ENCODE results near the gene RNF222. TPM values are rescaled to one million over a fixed set of nuclear protein-coding genes. Genes with fewer than 3 reads are reported as not detected.

RNF222 gene
- total RNA-seq, 1 experiment from 2014 or later, result 0.09 TPM

DNA sequence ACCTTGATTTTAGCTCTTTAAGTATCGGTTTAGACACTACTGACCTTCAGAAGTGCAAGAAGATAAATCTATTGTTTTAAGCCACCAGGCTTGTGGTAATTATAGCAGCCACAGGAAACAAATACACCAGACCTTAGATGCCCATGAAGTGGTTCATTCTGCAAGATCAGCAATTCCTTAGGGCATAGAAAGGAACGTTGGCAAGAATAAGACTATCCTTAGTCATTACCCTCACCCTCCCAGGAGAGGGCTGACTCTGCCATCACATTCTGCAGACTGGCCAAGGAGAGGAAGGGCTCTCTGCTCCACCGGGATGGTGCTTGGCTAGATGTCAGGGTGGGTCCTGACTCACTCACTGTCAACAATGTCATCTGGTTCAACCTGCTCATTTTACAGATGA, 23.9 kb upstream of the RNF222 start:
- H4K20me1 ChIP-seq (ENCODE audit: control insufficient read depth, insufficient read depth, insufficient read length), result no peaks in the 10 kb centered on the region
- no peaks in the 10 kb centered on the region for H3K23me2 ChIP-seq (ENCODE audit: insufficient read length, low read depth, low read length, poor library complexity, severe bottlenecking)
- H3K79me1 ChIP-seq (ENCODE audit: insufficient read depth, low read depth, low read length, poor library complexity, severe bottlenecking), result no peaks in the 10 kb centered on the region
- H4K91ac ChIP-seq (ENCODE audit: insufficient read length, low read depth, low read length), result no peak overlapping the region
- no peak overlapping the region for H3K4ac ChIP-seq (ENCODE audit: low read depth, low read length)
- Mint-ChIP-seq H3K27me3 (ENCODE audit: low read depth) (peaks cover 12% of the 10 kb centered on the region), H3K9me3 (no peaks in the 10 kb centered on the region), H3K4me1 (no peaks in the 10 kb centered on the region), H3K4me3 (no peak overlapping the region), H3K27ac (no peak overlapping the region), H3K36me3 (ENCODE audit: insufficient read depth in 1 of 3, low read depth in 3 of 3) (no peaks in the 10 kb centered on the region)
- no CpG with 5 or more reads among the region's 3 CpGs for WGBS (ENCODE audit: extremely low coverage, insufficient read length, low lambda C conversion rate)
- H3K79me2 ChIP-seq (ENCODE audit: insufficient read depth, low read length), result no peaks in the 10 kb centered on the region
- no peak overlapping the region for H2BK120ac ChIP-seq (ENCODE audit: low read depth, low read length, poor library complexity, severe bottlenecking)
- no peak overlapping the region for H2BK15ac ChIP-seq (ENCODE audit: low read depth, low read length)
- H2BK20ac ChIP-seq (ENCODE audit: low read depth, low read length, poor library complexity, severe bottlenecking), result no peak overlapping the region
- H3K9ac ChIP-seq (ENCODE audit: extremely low read depth, insufficient read length, low read length), result no peak overlapping the region
- no peak for DNase-seq
- H3K56ac ChIP-seq (ENCODE audit: insufficient read length, low read depth, low read length), result no peak overlapping the region
- H3K4me2 ChIP-seq (ENCODE audit: insufficient read depth, insufficient read length, low read length), result no peak overlapping the region
- no peak overlapping the region for H2AK5ac ChIP-seq (ENCODE audit: insufficient read length, low read length)
- H3K23ac ChIP-seq (ENCODE audit: insufficient read length, low read depth, low read length), result no peak overlapping the region
- no peak overlapping the region for H2BK12ac ChIP-seq (ENCODE audit: insufficient read length, low read depth, low read length)
- H3K9me3 ChIP-seq (ENCODE audit: control insufficient read depth, low read depth, low read length), result no peaks in the 10 kb centered on the region
- H3T11ph ChIP-seq (ENCODE audit: low read length), result no peak overlapping the region
- H3K27me3 ChIP-seq (ENCODE audit: insufficient read depth, low read length), result no peaks in the 10 kb centered on the region
- H3K14ac ChIP-seq (ENCODE audit: insufficient read depth, low read length), result no peak overlapping the region
- H4K5ac ChIP-seq (ENCODE audit: insufficient read length, low read depth, low read length), result no peak overlapping the region
- H2AFZ ChIP-seq (ENCODE audit: low read length), result no peak overlapping the region
- H3K4me1 ChIP-seq (ENCODE audit: insufficient read depth, low read length), result no peaks in the 10 kb centered on the region
- no peak overlapping the region for H4K8ac ChIP-seq (replicated peaks; ENCODE audit: insufficient read length, low read depth, low read length)
- no peak overlapping the region for H2BK5ac ChIP-seq (ENCODE audit: insufficient read length, low read length)
- TF ChIP-seq, protein P1, sequence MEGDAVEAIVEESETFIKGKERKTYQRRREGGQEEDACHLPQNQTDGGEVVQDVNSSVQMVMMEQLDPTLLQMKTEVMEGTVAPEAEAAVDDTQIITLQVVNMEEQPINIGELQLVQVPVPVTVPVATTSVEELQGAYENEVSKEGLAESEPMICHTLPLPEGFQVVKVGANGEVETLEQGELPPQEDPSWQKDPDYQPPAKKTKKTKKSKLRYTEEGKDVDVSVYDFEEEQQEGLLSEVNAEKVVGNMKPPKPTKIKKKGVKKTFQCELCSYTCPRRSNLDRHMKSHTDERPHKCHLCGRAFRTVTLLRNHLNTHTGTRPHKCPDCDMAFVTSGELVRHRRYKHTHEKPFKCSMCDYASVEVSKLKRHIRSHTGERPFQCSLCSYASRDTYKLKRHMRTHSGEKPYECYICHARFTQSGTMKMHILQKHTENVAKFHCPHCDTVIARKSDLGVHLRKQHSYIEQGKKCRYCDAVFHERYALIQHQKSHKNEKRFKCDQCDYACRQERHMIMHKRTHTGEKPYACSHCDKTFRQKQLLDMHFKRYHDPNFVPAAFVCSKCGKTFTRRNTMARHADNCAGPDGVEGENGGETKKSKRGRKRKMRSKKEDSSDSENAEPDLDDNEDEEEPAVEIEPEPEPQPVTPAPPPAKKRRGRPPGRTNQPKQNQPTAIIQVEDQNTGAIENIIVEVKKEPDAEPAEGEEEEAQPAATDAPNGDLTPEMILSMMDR (conservative IDR thresholded peaks at IDR 0.05), result no peak
- no peak overlapping the region for H3K27ac ChIP-seq (ENCODE audit: insufficient read length, low read depth, low read length)
- H3K18ac ChIP-seq (ENCODE audit: insufficient read length, low read depth, low read length), result no peak overlapping the region

Measured in H9 (cell line).